Stimulated activated naive CD8-positive, alpha-beta T cell treated with anti-CD3 and anti-CD28 coated beads, Interleukin-15, Interleukin-2, amounts not matched to agents 100 ng/mL and 50 ng/mL, for 24 hours (primary cell): Measurements from ENCODE around the gene GPR151.
"Not testable (repeated sequence)": the region's sequence is repeated elsewhere in the genome, so short reads cannot be mapped to it uniquely, and the experiment has no call there.

ENCODE experiments used
- H3K27ac Mint-ChIP-seq: one replicate; pipeline ENCODE4 v1.8.0; 2021; ENCODE audit warnings: mild to moderate bottlenecking, mixed read lengths
- H3K27me3 Mint-ChIP-seq: one replicate; pipeline ENCODE4 v1.8.0; 2021; ENCODE audit warnings: mixed read lengths
- H3K36me3 Mint-ChIP-seq: one replicate; pipeline ENCODE4 v1.8.0; 2021; ENCODE audit warnings: low read depth, mixed read lengths
- H3K4me1 Mint-ChIP-seq: one replicate; pipeline ENCODE4 v1.8.0; 2021; ENCODE audit warnings: low read depth, mixed read lengths
- H3K4me3 Mint-ChIP-seq: one replicate; pipeline ENCODE4 v1.8.0; 2021; ENCODE audit warnings: mild to moderate bottlenecking, mixed read lengths
- H3K9me3 Mint-ChIP-seq: one replicate; pipeline ENCODE4 v1.8.0; 2021; ENCODE audit warnings: mixed read lengths

GPR151 gene

GRCh38 chr5:146516151-146516475, at the start of gene GPR151:
GPR151 (minus strand) TSS chr5:146516190; CDS start chr5:146516113, 77 bp downstream.
- Mint-ChIP-seq H3K36me3 (peaks cover 11% of the 10 kb centered on the region), H3K27ac (no peak within 1 kb of the TSS), H3K9me3 (no peaks in the 10 kb centered on the region), H3K4me1 (no peaks in the 10 kb centered on the region), H3K4me3 (no peak within 1 kb of the TSS), H3K27me3 (no peaks in the 10 kb centered on the region)

GRCh38 chr5:146564007-146564762, 48.2 kb upstream of the GPR151 start:
- Mint-ChIP-seq H3K4me3 (no peak overlapping the region), H3K27me3 (no peaks in the 10 kb centered on the region), H3K27ac (no peak overlapping the region), H3K36me3 (no peaks in the 10 kb centered on the region), H3K9me3 (no peaks in the 10 kb centered on the region), H3K4me1 (no peaks in the 10 kb centered on the region)

DNA sequence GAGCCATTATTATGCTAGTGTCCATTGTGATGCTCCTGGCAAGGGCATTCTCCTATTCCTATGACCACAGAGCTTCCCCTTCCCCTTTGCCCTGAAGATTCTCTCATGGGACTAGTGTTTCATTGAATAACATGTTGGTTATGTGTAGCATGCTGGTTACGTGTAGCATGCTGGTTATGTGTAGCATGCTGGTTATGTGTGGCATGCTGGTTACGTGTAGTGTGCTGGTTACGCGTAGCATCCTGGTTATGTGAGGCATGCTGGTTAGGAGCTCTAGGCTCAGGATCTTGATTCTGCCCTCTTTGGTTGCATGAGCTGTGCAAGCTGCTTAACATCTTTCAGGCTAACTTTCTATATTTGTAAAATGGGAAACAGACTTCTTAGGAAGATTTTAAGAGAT, 46.5 kb upstream of the GPR151 start:
- no peaks in the 10 kb centered on the region for H3K27me3 Mint-ChIP-seq
- no peak overlapping the region for H3K4me3 Mint-ChIP-seq
- H3K4me1 Mint-ChIP-seq: no peaks in the 10 kb centered on the region
- H3K36me3 Mint-ChIP-seq: no peaks in the 10 kb centered on the region
- no peak overlapping the region for H3K27ac Mint-ChIP-seq
- H3K9me3 Mint-ChIP-seq: no peaks in the 10 kb centered on the region

DNA sequence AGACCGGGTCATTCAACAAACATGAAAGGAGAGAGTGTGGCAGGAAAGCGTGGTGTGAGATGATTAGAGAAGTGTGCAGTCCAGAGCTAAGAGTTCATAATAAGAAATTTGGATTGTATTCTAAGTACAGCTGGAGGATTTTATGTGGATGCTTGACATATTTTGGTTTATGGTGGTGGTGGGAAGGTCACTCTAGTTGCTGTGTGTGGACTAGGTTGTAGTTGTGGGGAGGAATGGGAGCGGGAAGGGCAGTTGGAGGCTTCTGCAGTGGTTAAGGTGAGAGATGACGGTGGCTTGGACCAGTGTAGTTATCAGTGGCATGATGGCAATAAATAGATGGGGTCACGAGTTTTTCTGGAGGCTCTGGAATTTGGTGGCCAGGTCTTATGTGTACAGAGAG, 45.7 kb upstream of the GPR151 start:
- Mint-ChIP-seq H3K27ac (no peak overlapping the region), H3K4me3 (no peak overlapping the region), H3K4me1 (no peaks in the 10 kb centered on the region), H3K9me3 (no peaks in the 10 kb centered on the region), H3K36me3 (no peaks in the 10 kb centered on the region), H3K27me3 (no peaks in the 10 kb centered on the region)

GRCh38 chr5:146560205-146560812, 44.3 kb upstream of the GPR151 start:
- H3K27ac Mint-ChIP-seq: no peak overlapping the region
- H3K9me3 Mint-ChIP-seq: no peaks in the 10 kb centered on the region
- no peaks in the 10 kb centered on the region for H3K4me1 Mint-ChIP-seq
- H3K4me3 Mint-ChIP-seq: no peak overlapping the region
- H3K27me3 Mint-ChIP-seq: peaks cover 3% of the 10 kb centered on the region
- H3K36me3 Mint-ChIP-seq: no peaks in the 10 kb centered on the region

DNA sequence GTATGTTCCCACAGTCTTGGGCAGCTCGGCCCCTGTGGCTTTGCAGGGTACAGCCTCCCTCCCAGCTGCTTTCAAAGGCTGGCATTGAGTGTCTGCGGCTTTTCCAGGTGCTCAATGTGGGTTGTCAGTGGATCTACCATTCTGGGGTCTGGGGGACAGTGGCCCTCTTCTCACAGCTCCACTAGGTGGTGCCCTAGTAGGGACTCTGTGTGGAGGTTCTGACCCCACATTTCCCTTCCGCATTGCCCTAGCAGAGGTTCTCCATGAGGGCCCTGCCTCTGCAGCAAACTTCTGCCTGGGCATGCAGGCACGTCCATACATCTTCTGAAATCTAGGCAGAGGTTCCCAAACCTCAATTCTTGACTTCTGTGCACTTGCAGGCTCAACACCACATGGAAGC, 40.9 kb upstream of the GPR151 start:
- H3K27ac Mint-ChIP-seq, H3K27me3 Mint-ChIP-seq, H3K4me1 Mint-ChIP-seq, H3K4me3 Mint-ChIP-seq, H3K9me3 Mint-ChIP-seq, H3K36me3 Mint-ChIP-seq: not testable (repeated sequence)

DNA sequence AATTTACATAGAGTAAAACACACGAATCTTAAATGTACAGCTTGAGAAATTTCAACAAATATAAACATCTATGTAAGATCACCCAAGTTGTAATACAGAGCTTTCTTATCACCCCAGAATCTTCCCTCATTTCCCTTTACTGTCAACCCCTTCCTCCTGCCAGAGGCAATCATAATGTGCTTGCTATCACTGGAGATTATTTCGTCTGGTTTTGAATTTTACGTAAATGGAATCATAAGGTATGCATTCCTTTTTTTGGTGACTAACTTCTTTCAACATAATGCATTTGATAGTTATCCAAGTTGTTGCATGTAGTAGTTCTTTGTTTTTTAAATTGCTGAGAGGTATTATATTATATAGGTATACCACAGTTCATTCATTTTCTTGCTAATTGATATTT, 37.5 kb upstream of the GPR151 start:
- Mint-ChIP-seq H3K27ac (no peak overlapping the region), H3K36me3 (no peaks in the 10 kb centered on the region), H3K27me3 (peaks cover 10% of the 10 kb centered on the region), H3K4me1 (no peaks in the 10 kb centered on the region), H3K4me3 (no peak overlapping the region), H3K9me3 (no peaks in the 10 kb centered on the region)

DNA sequence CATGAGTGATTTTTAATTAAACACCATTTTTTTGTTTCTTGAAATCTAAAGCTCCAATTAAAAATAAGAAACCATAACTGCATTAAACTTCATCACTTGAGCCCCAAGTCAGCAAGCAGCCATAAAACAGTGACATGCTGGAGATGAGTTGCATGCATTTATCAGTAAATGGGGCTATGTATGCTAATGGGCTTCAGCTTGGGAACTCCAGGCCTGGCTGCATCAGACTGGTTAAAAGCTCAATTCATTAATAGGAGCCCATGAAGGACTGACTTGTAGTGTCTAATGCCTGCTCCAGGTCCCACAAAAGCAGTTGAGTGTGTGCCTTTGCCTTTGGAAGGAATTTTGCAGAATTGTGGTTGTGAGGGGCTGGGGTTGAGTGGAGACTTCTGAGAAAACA, 33.6 kb upstream of the GPR151 start:
- Mint-ChIP-seq H3K4me1 (no peaks in the 10 kb centered on the region), H3K27me3 (peaks cover 7% of the 10 kb centered on the region)

DNA sequence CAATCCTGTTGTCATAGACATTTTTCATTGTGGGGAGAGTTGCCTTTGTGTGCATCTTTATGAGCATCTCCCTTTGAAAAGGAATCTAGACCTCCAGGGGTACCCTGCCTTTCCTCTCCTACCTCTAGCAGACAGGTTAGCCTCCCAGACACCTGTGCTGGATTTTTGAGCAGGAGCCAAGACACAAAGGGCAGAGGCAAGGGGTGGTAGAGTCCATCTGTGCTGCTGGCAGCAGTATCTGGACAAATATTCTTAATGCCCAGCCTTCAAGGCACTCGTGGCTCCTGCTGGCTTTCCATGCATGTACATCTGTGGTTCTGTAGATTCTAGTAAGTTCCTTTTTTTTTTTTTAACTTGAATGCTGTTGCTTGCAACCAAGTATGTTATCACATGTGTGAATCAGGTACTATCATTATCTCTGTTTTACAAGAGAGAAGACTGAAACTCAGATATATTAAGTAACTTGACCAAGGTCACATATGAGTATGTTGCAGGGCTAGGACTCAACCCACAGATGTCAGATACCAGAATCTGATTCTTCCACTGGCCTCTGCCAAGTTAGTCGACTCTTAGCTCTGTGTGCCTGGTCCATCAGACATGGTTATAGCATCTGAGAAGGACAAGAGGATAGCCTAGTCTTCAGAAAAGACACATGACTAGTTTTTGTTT, 32.9 kb upstream of the GPR151 start:
- no peaks in the 10 kb centered on the region for H3K36me3 Mint-ChIP-seq
- no peak overlapping the region for H3K27ac Mint-ChIP-seq
- no peaks in the 10 kb centered on the region for H3K9me3 Mint-ChIP-seq
- no peaks in the 10 kb centered on the region for H3K4me1 Mint-ChIP-seq
- H3K4me3 Mint-ChIP-seq: no peak overlapping the region
- peaks cover 7% of the 10 kb centered on the region for H3K27me3 Mint-ChIP-seq

More for the DNA sequence above, 33.6 kb upstream of the GPR151 start:
- Mint-ChIP-seq H3K36me3 (no peaks in the 10 kb centered on the region), H3K4me3 (no peak overlapping the region), H3K9me3 (no peaks in the 10 kb centered on the region), H3K27ac (no peak overlapping the region)

GRCh38 chr5:146544232-146544631, 28.2 kb upstream of the GPR151 start:
- H3K27ac Mint-ChIP-seq: no peak overlapping the region
- H3K4me1 Mint-ChIP-seq: no peaks in the 10 kb centered on the region
- H3K9me3 Mint-ChIP-seq: no peaks in the 10 kb centered on the region
- H3K36me3 Mint-ChIP-seq: no peaks in the 10 kb centered on the region
- no peaks in the 10 kb centered on the region for H3K27me3 Mint-ChIP-seq
- no peak overlapping the region for H3K4me3 Mint-ChIP-seq

DNA sequence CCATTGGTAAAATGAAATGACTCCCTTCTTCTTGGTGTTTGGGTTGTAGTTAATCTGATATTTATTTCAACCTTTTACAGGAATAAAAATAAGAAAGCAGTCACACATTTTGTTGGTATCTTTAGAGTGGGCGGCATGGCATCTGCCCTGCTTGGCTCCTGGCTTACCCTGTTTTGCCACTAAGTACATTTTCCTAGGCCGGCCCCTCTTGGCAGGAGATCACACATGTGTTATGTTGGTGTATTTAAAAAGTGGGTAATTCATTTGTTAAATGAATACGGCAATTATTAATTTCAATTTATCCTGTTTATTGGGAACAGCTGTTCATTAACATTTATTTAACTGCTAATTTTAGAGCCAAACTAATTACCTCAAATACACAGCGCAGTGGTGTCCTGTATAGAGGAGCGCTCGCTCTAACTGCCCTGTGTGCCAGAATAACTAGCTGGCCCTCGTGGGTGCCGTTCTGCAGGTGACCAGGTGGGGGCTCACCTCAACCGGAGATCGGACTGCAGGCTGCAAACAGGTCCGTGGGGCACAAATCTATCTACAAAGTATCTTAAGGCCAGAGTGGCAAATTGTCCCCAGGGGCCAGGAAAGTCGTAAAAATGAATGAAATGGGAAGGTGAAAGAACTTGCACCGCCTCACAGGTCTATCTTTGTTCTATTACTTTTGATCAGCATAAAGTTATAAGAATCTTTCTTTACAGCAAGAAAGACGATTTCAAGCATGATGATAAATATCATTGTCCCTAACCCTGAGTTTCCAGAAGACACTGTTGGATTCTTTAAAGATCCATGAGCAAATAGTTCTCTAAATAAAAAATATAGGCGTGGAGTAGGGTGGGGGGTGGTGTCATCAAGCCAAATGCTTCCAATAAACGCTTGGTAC, 26.2 kb upstream of the GPR151 start:
- no peak overlapping the region for H3K27ac Mint-ChIP-seq
- H3K4me1 Mint-ChIP-seq: no peaks in the 10 kb centered on the region
- no peaks in the 10 kb centered on the region for H3K9me3 Mint-ChIP-seq
- H3K27me3 Mint-ChIP-seq: no peaks in the 10 kb centered on the region
- H3K4me3 Mint-ChIP-seq: no peak overlapping the region
- no peaks in the 10 kb centered on the region for H3K36me3 Mint-ChIP-seq

GRCh38 chr5:146540414-146540813, 24.4 kb upstream of the GPR151 start:
- H3K4me1 Mint-ChIP-seq: no peaks in the 10 kb centered on the region
- no peaks in the 10 kb centered on the region for H3K36me3 Mint-ChIP-seq
- no peaks in the 10 kb centered on the region for H3K9me3 Mint-ChIP-seq
- H3K27ac Mint-ChIP-seq: no peak overlapping the region
- no peak overlapping the region for H3K4me3 Mint-ChIP-seq
- H3K27me3 Mint-ChIP-seq: no peaks in the 10 kb centered on the region

GRCh38 chr5:146539973-146540372, 24.0 kb upstream of the GPR151 start:
- no peaks in the 10 kb centered on the region for H3K36me3 Mint-ChIP-seq
- no peak overlapping the region for H3K27ac Mint-ChIP-seq
- H3K4me1 Mint-ChIP-seq: no peaks in the 10 kb centered on the region
- H3K4me3 Mint-ChIP-seq: no peak overlapping the region
- no peaks in the 10 kb centered on the region for H3K9me3 Mint-ChIP-seq
- no peaks in the 10 kb centered on the region for H3K27me3 Mint-ChIP-seq

DNA sequence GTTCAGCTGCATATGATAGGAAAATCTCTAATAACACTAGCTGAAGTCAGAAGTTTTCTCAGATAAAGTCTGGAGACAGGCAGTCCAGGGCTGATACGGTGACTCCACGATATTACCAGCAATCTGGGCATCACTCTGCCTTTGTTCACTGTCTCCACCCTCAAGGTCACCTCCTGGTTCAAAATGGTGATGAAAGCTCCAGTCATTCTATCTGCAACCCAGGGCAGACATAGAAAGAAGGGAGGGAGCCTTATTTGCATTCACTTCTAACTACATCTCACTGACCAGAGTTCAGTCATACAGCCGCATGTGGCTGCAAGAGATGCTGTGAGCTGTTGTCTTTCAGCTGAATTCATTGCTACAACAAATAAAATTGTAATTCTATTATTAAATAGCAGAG, 22.4 kb upstream of the GPR151 start:
- Mint-ChIP-seq H3K27me3 (no peaks in the 10 kb centered on the region), H3K9me3 (no peaks in the 10 kb centered on the region), H3K27ac (no peak overlapping the region), H3K4me3 (no peak overlapping the region), H3K36me3 (no peaks in the 10 kb centered on the region), H3K4me1 (peaks cover 1% of the 10 kb centered on the region)

- H3K36me3 Mint-ChIP-seq: no peaks in the 10 kb centered on the region
These were observed 17.9 kb upstream of the GPR151 start for GRCh38 chr5:146533882-146534281.

More at GRCh38 chr5:146533882-146534281, 17.9 kb upstream of the GPR151 start:
- Mint-ChIP-seq H3K27me3 (no peaks in the 10 kb centered on the region), H3K9me3 (no peaks in the 10 kb centered on the region), H3K4me1 (peaks cover 4% of the 10 kb centered on the region), H3K4me3 (no peak overlapping the region), H3K27ac (no peak overlapping the region)
